HCT116 (cell line): ENCODE results near the gene LSS. TPM values are rescaled to one million over a fixed set of nuclear protein-coding genes. Genes with fewer than 3 reads are reported as not detected.

Source experiments
- ATAC-seq: fragments of 200-7000 bp; cut with Tn5 transposase; 2 replicates; pipeline ENCODE4 v1.9.1; 2020; ENCODE audit warnings: mild to moderate bottlenecking, moderate library complexity
- BruUV-seq: library from RNA; stranded (reverse); fragments of 400-500 nt; replicated peaks from 2 replicates; lab custom pipeline; 2021; lab: Mats Ljungman, UMichigan
- CTCF ChIA-PET: fragments of 300-600 bp; sonication (Branson Sonifier 250); formaldehyde crosslinking; loops from one replicate; lab custom pipeline; 2021; ENCODE audit warnings: antibody characterized with exemption; lab: Charles Lee
- POLR2A ChIA-PET: fragments of 300-600, 350-600 bp; sonication (Branson Sonifier 250); formaldehyde crosslinking; loops from one replicate; lab custom pipeline; 2021; ENCODE audit warnings: antibody characterized with exemption; lab: Charles Lee
- RAD21 ChIA-PET, 2 experiments: fragments of 300-600 bp; sonication (Branson Sonifier 250); formaldehyde crosslinking; loops; one replicate each; lab custom pipeline; 2023; ENCODE audit warnings: low total read pairs in 2 of 2; ENCODE audit not compliant: uncharacterized antibody in 2 of 2, unreplicated experiment in 2 of 2, low non-redundant PET in 1 of 2; lab: Charles Lee
- DNase-seq: peaks from one replicate; pipeline ENCODE4 v3.0.0-alpha.2; 2010; ENCODE audit warnings: low read depth, low spot score
- H2AFZ ChIP-seq: fragments of 200-600 bp; shearing (Covaris generic), sonication (generic); 2 replicates; pipeline ENCODE4 v1.6.1; 2017; ENCODE audit warnings: low read depth, mixed run types, mixed read lengths, antibody characterized with exemption, low read length; ENCODE audit not compliant: poor library complexity, severe bottlenecking
- H3K27ac ChIP-seq: 2 replicates; pipeline ENCODE4 v1.5.1; 2012; ENCODE audit warnings: low read depth, low read length
- H3K27me3 ChIP-seq: fragments of 200-600 bp; sonication (generic); 2 replicates; pipeline ENCODE4 v1.6.1; 2016; ENCODE audit warnings: mixed run types, low read length, mixed read lengths; ENCODE audit not compliant: insufficient read depth
- H3K36me3 ChIP-seq, 2 experiments: fragments of 200-500 bp in 1 of 2; fragments of 200-600 bp in 1 of 2; sonication (Bioruptor generic) in 1 of 2; sonication (generic) in 1 of 2; 2 replicates each; pipeline versions ENCODE4 v1.5.1 to v1.6.1; 2014 to 2016; ENCODE audit warnings: low read length in 2 of 2, inconsistent platforms in 1 of 2, mixed read lengths in 1 of 2, mixed run types in 1 of 2; ENCODE audit not compliant: insufficient read depth in 2 of 2, control insufficient read depth in 1 of 2
- H3K4me1 ChIP-seq, 2 experiments: fragments of 200-600 bp in 1 of 2; sonication (generic) in 1 of 2; 2 replicates each; pipeline versions ENCODE4 v1.5.1 to v1.6.1; 2012 to 2017; ENCODE audit warnings: low read length in 2 of 2, inconsistent platforms in 1 of 2, mild to moderate bottlenecking in 1 of 2, mixed read lengths in 1 of 2, mixed run types in 1 of 2, moderate library complexity in 1 of 2; ENCODE audit not compliant: insufficient read depth in 2 of 2, control insufficient read depth in 1 of 2
- H3K4me2 ChIP-seq: fragments of 200-600 bp; sonication (generic); 2 replicates; pipeline ENCODE4 v1.6.1; 2017; ENCODE audit warnings: mixed run types, low read length, mixed read lengths
- H3K4me3 ChIP-seq, 2 experiments: fragments of 200-600 bp in 1 of 2; sonication (generic) in 1 of 2; replicated peaks in 1 of 2; 2 replicates each; pipeline ENCODE4 v1.5.1; 2011 to 2016; ENCODE audit warnings: low read length in 2 of 2, control low read depth in 1 of 2, low read depth in 1 of 2, mild to moderate bottlenecking in 1 of 2, mixed read lengths in 1 of 2, mixed run types in 1 of 2
- H3K79me2 ChIP-seq: fragments of 200-600 bp; sonication (generic); 2 replicates; pipeline ENCODE4 v1.6.1; 2017; ENCODE audit warnings: mild to moderate bottlenecking, mixed run types, low read length, moderate library complexity, mixed read lengths; ENCODE audit not compliant: insufficient read depth
- H3K9ac ChIP-seq: fragments of 200-600 bp; sonication (generic); 2 replicates; pipeline ENCODE4 v1.6.1; 2016; ENCODE audit warnings: low read length, mixed read lengths
- H3K9me2 ChIP-seq: fragments of 200-600 bp; sonication (generic), shearing (Covaris generic); 2 replicates; pipeline ENCODE4 v1.6.1; 2017; ENCODE audit warnings: mixed run types, mild to moderate bottlenecking, moderate library complexity; ENCODE audit not compliant: insufficient read depth
- H3K9me3 ChIP-seq, 2 experiments: fragments of 200-500 bp in 1 of 2; fragments of 200-600 bp in 1 of 2; sonication (Bioruptor generic) in 1 of 2; sonication (generic) in 1 of 2; 2 replicates each; pipeline ENCODE4 v1.6.1; 2014 to 2017; ENCODE audit warnings: low read length in 2 of 2, mixed read lengths in 2 of 2, inconsistent platforms in 1 of 2, low read depth in 1 of 2, mild to moderate bottlenecking in 1 of 2, mixed run types in 1 of 2, moderate library complexity in 1 of 2; ENCODE audit not compliant: control insufficient read depth in 1 of 2, insufficient read depth in 1 of 2
- H4K20me1 ChIP-seq: fragments of 200-600 bp; sonication (generic), shearing (Covaris generic); 2 replicates; pipeline ENCODE4 v1.6.1; 2017; ENCODE audit warnings: mixed run types, mild to moderate bottlenecking, moderate library complexity; ENCODE audit not compliant: insufficient read depth
- CBX3 ChIP-seq: IDR thresholded peaks from 2 replicates; pipeline ENCODE4 v1.6.1; 2012; ENCODE audit warnings: low read depth
- CTCF ChIP-seq, 3 experiments: fragments of 200-600 bp in 1 of 3; sonication (generic) in 1 of 3; IDR thresholded peaks in 2 of 3; conservative IDR thresholded peaks in 1 of 3; 2 replicates each; pipeline ENCODE4 v1.5.1; 2012 to 2017; ENCODE audit warnings: low read depth in 2 of 3, low read length in 2 of 3, antibody characterized with exemption in 1 of 3, borderline replicate concordance in 1 of 3, control low read depth in 1 of 3, mild to moderate bottlenecking in 1 of 3, mixed read lengths in 1 of 3, mixed run types in 1 of 3, moderate library complexity in 1 of 3; ENCODE audit not compliant: insufficient read depth in 1 of 3
- EGR1 ChIP-seq: IDR thresholded peaks from 2 replicates; pipeline ENCODE4 v1.6.1; 2012; ENCODE audit warnings: low read depth
- EZH2 ChIP-seq: fragments of 200-600 bp; sonication (generic); IDR thresholded peaks from 2 replicates; pipeline ENCODE4 v1.6.1; 2017; ENCODE audit warnings: antibody characterized with exemption, mixed run types
- JUND ChIP-seq: IDR thresholded peaks from 2 replicates; pipeline ENCODE4 v1.6.1; 2012
- MAX ChIP-seq: IDR thresholded peaks from 2 replicates; pipeline ENCODE4 v1.6.1; 2012
- POLR2A ChIP-seq: IDR thresholded peaks from 2 replicates; pipeline ENCODE4 v1.7.0; 2011; ENCODE audit warnings: borderline replicate concordance; ENCODE audit not compliant: insufficient read depth, insufficient read length; ENCODE audit errors: extremely low read depth
- POLR2AphosphoS5 ChIP-seq: IDR thresholded peaks from 2 replicates; pipeline ENCODE4 v1.6.1; 2011; ENCODE audit warnings: mild to moderate bottlenecking, low read depth, low read length, moderate library complexity
- RAD21 ChIP-seq: IDR thresholded peaks from 2 replicates; pipeline ENCODE4 v1.6.1; 2012; ENCODE audit warnings: low read depth, mild to moderate bottlenecking
- REST ChIP-seq: IDR thresholded peaks from 2 replicates; pipeline ENCODE4 v1.6.1; 2012; ENCODE audit warnings: low read depth
- SP1 ChIP-seq: IDR thresholded peaks from 2 replicates; pipeline ENCODE4 v1.6.1; 2012; ENCODE audit warnings: low read depth
- SRF ChIP-seq: IDR thresholded peaks from 2 replicates; pipeline ENCODE4 v1.6.1; 2012; ENCODE audit warnings: low read depth
- TCF7L2 ChIP-seq: IDR thresholded peaks from 2 replicates; pipeline ENCODE4 v1.7.0; 2011; ENCODE audit warnings: borderline replicate concordance, inconsistent platforms; ENCODE audit not compliant: insufficient read depth, insufficient read length; ENCODE audit errors: extremely low read depth
- YY1 ChIP-seq: IDR thresholded peaks from 2 replicates; pipeline ENCODE4 v1.6.1; 2011; ENCODE audit warnings: low read length, low read depth, moderate library complexity, mild to moderate bottlenecking; ENCODE audit not compliant: insufficient replicate concordance; ENCODE audit errors: extremely low read depth
- ZFX ChIP-seq: fragments of 450-650 bp; IDR thresholded peaks from 2 replicates; pipeline ENCODE4 v1.6.1; 2017
- ZNF274 ChIP-seq: fragments of 200-500 bp; sonication (Bioruptor generic); IDR thresholded peaks from 2 replicates; pipeline ENCODE4 v1.6.1; 2014; ENCODE audit warnings: mild to moderate bottlenecking, low read depth, low read length, inconsistent platforms
- intact Hi-C: fragments of 100-400 bp; cut with micrococcal nuclease; formaldehyde crosslinking; loops from 2 replicates; pipeline ENCODE4 v1.10.0; 2022
- total RNA-seq: library from RNA; stranded (reverse); gene quantifications from one replicate; pipeline ENCODE4 v1.2.1, GENCODE V29; 2021; ENCODE audit not compliant: unreplicated experiment
- TF ChIP-seq, protein P1 (sequence below): IDR thresholded peaks from 2 replicates; pipeline ENCODE4 v1.6.1; 2011; ENCODE audit warnings: mild to moderate bottlenecking, low read length, moderate library complexity; ENCODE audit not compliant: insufficient replicate concordance; ENCODE audit errors: extremely low read depth

The LSS gene
- total RNA-seq, 1 experiment from 2014 or later: 44.7 TPM

DNA sequence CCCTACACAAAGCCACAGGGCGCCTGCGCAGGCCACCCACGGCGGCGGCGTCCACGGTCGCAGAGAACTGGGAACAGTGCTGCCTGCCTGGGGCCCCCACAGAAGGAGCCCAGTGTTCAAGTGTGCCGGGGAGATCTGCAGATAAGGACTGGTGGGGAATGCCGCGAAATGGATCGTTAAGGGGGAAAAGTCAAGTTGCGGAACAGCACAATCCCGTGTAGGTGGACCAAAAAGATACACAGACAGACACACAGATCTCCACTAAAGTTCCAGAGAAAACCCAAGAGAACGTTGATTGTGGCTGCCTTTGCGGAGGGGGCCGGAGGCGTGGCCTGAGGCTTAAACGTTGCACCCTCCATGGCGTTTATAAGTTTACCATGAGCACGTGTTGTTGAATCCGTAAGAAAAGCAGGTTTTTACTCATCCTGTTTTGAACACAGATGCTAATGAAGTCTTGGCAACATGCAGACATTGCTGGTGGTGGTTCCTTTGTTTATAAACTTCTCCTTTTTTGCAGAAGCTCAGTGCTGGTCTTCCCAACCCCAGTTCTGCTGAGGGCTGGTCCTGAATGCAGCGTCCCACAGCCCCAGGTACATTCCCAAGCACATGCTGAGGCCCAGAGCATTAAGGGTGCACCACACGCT lies 48.4 kb downstream of the LSS start:
- peaks cover 0 to 5% of the 10 kb centered on the region in 2 experiments; a peak in 1 of 4 replicates for H3K9me3 ChIP-seq
- no peaks in the 10 kb centered on the region for H3K79me2 ChIP-seq
- intact Hi-C loops: no loop called here
- no peaks in the 10 kb centered on the region for H3K4me1 ChIP-seq
- H3K9me2 ChIP-seq: no peaks in the 10 kb centered on the region
- no peaks in the 10 kb centered on the region for H3K36me3 ChIP-seq
- no peak overlapping the region for H3K4me3 ChIP-seq
- no peaks in the 10 kb centered on the region for H4K20me1 ChIP-seq
- no peak for DNase-seq
- RAD21 ChIA-PET: no interaction called here
- ATAC-seq: no peak
- H3K27ac ChIP-seq: no peak overlapping the region
- POLR2A ChIA-PET: no interaction called here
- no peak overlapping the region for H3K4me2 ChIP-seq
- no peak overlapping the region for H3K9ac ChIP-seq
- H3K27me3 ChIP-seq: peaks cover 7% of the 10 kb centered on the region; the same call in 1 of the 2 replicates
- no peak overlapping the region for H2AFZ ChIP-seq
- CTCF ChIA-PET: no interaction called here
- BruUV-seq: no TSS peak
- TF ChIP-seq POLR2AphosphoS5: no peak
- TF ChIP-seq ZNF274: no peak
- TF ChIP-seq TCF7L2: no peak
- TF ChIP-seq EZH2: no peak
- no peak for TF ChIP-seq YY1
- no peak for TF ChIP-seq JUND
- no peak for TF ChIP-seq RAD21
- no peak for TF ChIP-seq SP1
- TF ChIP-seq, protein P1, sequence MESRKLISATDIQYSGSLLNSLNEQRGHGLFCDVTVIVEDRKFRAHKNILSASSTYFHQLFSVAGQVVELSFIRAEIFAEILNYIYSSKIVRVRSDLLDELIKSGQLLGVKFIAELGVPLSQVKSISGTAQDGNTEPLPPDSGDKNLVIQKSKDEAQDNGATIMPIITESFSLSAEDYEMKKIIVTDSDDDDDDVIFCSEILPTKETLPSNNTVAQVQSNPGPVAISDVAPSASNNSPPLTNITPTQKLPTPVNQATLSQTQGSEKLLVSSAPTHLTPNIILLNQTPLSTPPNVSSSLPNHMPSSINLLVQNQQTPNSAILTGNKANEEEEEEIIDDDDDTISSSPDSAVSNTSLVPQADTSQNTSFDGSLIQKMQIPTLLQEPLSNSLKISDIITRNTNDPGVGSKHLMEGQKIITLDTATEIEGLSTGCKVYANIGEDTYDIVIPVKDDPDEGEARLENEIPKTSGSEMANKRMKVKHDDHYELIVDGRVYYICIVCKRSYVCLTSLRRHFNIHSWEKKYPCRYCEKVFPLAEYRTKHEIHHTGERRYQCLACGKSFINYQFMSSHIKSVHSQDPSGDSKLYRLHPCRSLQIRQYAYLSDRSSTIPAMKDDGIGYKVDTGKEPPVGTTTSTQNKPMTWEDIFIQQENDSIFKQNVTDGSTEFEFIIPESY: no peak
- no peak for TF ChIP-seq EGR1
- no peak for TF ChIP-seq CTCF (IDR thresholded peaks at IDR 0.05 in 2 of 3, conservative IDR thresholded peaks at IDR 0.05 in 1 of 3; ENCODE audit: borderline replicate concordance in 1 of 3, insufficient read depth in 1 of 3, low read depth in 2 of 3, low read length in 2 of 3)
- TF ChIP-seq ZFX: no peak
- TF ChIP-seq CBX3: no peak
- TF ChIP-seq SRF: no peak
- no peak for TF ChIP-seq REST
- no peak for TF ChIP-seq POLR2A
- no peak for TF ChIP-seq MAX
